ENCODE data around the gene NABP2. TPM values are rescaled to one million over a fixed set of nuclear protein-coding genes. Genes with fewer than 3 reads are reported as not detected.
A peak's percentile ranks its signal among the peaks of the same experiment; 100 is the strongest.

Gene NABP2
- polyA plus RNA-seq, 3 donors = 2.7 to 10.1 (median 3.2) TPM

GRCh38 chr12:56220611-56221231, 3.4 kb upstream of the NABP2 start:
- H3K36me3 Mint-ChIP-seq = peaks cover 7 to 21% of the 10 kb centered on the region in 2 donors
- Histone ChIP-seq H3K27ac (ENCODE audit: low read depth in 1 of 2, low read length in 2 of 2) (peak overlapping the region; percentile 94), H3K36me3 (replicated peaks in 1 of 2; ENCODE audit: control insufficient read depth in 1 of 2, insufficient read depth in 2 of 2, low read length in 2 of 2) (peaks cover 10 to 20% of the 10 kb centered on the region in 2 donors), H3K4me3 (replicated peaks in 1 of 3; ENCODE audit: low read depth in 2 of 3, low read length in 3 of 3) (peak overlapping the region; percentile 71 to 96 (median 85)), H3K4me2 (replicated peaks; ENCODE audit: extremely low read depth, low read length, poor library complexity, severe bottlenecking) (peak overlapping the region; percentile 93), H2AFZ (ENCODE audit: insufficient read depth, low read depth, low read length, poor library complexity, severe bottlenecking) (peak overlapping the region; percentile 92), H3K9ac (ENCODE audit: insufficient read depth, low read length, poor library complexity, severe bottlenecking) (peak overlapping the region; percentile 82), H4K20me1 (ENCODE audit: insufficient read depth, low read length) (peaks cover 29% of the 10 kb centered on the region), H3K9me3 (replicated peaks in 1 of 2; ENCODE audit: control insufficient read depth in 1 of 2, insufficient read depth in 1 of 2, low read length in 2 of 2) (no peaks in the 10 kb centered on the region), H3K79me2 (ENCODE audit: insufficient read depth, low read length) (peaks cover 64% of the 10 kb centered on the region), H3K27me3 (ENCODE audit: control insufficient read depth in 2 of 2, insufficient read depth in 2 of 2, low read length in 2 of 2) (no peaks in the 10 kb centered on the region), H3K4me1 (ENCODE audit: control insufficient read depth in 1 of 2, insufficient read depth in 2 of 2, low read length in 2 of 2) (peaks cover 44 to 48% of the 10 kb centered on the region in 2 donors)
- WGBS (ENCODE audit: insufficient coverage) = 4% methylated on average over 5 of the region's 10 CpGs
- intact Hi-C loops (cut with micrococcal nuclease) = loop anchor here (5.0 kb wide), 2 partner anchors 33 to 93 kb away; partner anchors contain the start of genes ESYT1 (in 1 of the 2) and SMARCC2 (in 1 of the 2)
- no peaks in the 10 kb centered on the region for H3K27me3 Mint-ChIP-seq (ENCODE audit: low read depth in 3 of 3)
- no peaks in the 10 kb centered on the region for H3K9me3 Mint-ChIP-seq
- H3K4me1 Mint-ChIP-seq = peaks cover 46% of the 10 kb centered on the region
- TF ChIP-seq CTCF (IDR thresholded peaks at IDR 0.05) = no peak
- DNase-seq = peak; percentile 61 to 90 (median 77)
- peak overlapping the region; percentile 98 to 100 (median 99) for H3K27ac Mint-ChIP-seq
- H3K4me3 Mint-ChIP-seq = peak overlapping the region; percentile 95 to 98

DNA sequence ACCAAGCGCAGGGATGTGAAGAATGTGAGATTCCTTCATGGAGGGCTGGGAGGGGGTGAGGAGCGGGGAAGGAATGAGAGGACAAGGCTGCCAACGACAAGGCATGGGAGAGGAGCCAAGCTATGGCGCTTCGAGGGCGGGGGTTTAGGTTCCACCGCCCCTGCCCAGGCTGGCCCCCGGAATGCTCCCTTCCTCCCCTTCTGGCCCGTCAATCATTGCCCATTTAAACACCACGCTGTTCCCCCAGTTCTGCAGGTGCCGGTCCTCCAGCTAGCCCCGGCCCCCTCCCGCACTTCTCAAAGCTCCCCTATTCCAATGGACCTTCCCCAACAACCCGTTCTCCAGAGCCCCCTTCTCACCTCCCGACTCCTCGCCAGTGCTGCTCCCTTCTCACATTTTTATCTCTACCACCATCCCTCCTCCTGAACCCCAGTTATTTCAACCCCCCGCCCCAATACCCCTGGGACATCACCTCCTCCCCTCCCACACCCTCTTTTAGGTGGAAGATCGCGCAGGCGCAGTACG, 2.8 kb upstream of the NABP2 start:
- Histone ChIP-seq H3K4me1 (ENCODE audit: control insufficient read depth in 1 of 2, insufficient read depth in 2 of 2, low read length in 2 of 2) (peaks cover 44 to 48% of the 10 kb centered on the region in 2 donors), H3K27me3 (ENCODE audit: control insufficient read depth in 2 of 2, insufficient read depth in 2 of 2, low read length in 2 of 2) (no peaks in the 10 kb centered on the region), H4K20me1 (ENCODE audit: insufficient read depth, low read length) (peaks cover 23% of the 10 kb centered on the region), H3K4me2 (replicated peaks; ENCODE audit: extremely low read depth, low read length, poor library complexity, severe bottlenecking) (peak overlapping the region; percentile 93), H3K79me2 (ENCODE audit: insufficient read depth, low read length) (peaks cover 59% of the 10 kb centered on the region), H3K27ac (ENCODE audit: low read depth in 1 of 2, low read length in 2 of 2) (peak overlapping the region; percentile 94), H3K9me3 (replicated peaks in 1 of 2; ENCODE audit: control insufficient read depth in 1 of 2, insufficient read depth in 1 of 2, low read length in 2 of 2) (no peaks in the 10 kb centered on the region), H2AFZ (ENCODE audit: insufficient read depth, low read depth, low read length, poor library complexity, severe bottlenecking) (peak overlapping the region; percentile 92), H3K4me3 (replicated peaks in 1 of 3; ENCODE audit: low read depth in 2 of 3, low read length in 3 of 3) (peak overlapping the region; percentile 71 to 96 (median 85)), H3K9ac (ENCODE audit: insufficient read depth, low read length, poor library complexity, severe bottlenecking) (peak overlapping the region; percentile 82), H3K36me3 (replicated peaks in 1 of 2; ENCODE audit: control insufficient read depth in 1 of 2, insufficient read depth in 2 of 2, low read length in 2 of 2) (peaks cover 6 to 14% of the 10 kb centered on the region in 2 donors)
- Mint-ChIP-seq H3K4me1 (peaks cover 46% of the 10 kb centered on the region), H3K4me3 (peak overlapping the region; percentile 95 to 98), H3K36me3 (peaks cover 5 to 19% of the 10 kb centered on the region in 2 donors), H3K9me3 (peaks cover 0 to under 1% (median 0%) of the 10 kb centered on the region in 7 donors), H3K27me3 (ENCODE audit: low read depth in 3 of 3) (no peaks in the 10 kb centered on the region), H3K27ac (peak overlapping the region; percentile 98 to 100 (median 99))
- intact Hi-C loops (cut with micrococcal nuclease) = loop anchor here (5.0 kb wide), 2 partner anchors 34 to 94 kb away; partner anchors contain the start of genes ESYT1 (in 1 of the 2) and SMARCC2 (in 1 of the 2)
- no peak for DNase-seq
- no peak for TF ChIP-seq CTCF (IDR thresholded peaks at IDR 0.05)
- 0% methylated on average over 20 of the region's 21 CpGs for WGBS (ENCODE audit: insufficient coverage)

Measured in CD14-positive monocyte (primary cell).